ENCODE results near the gene UCHL5. TPM values are rescaled to one million over a fixed set of nuclear protein-coding genes. Genes with fewer than 3 reads are reported as not detected.
"Not testable (repeated sequence)": the region's sequence is repeated elsewhere in the genome, so short reads cannot be mapped to it uniquely, and the experiment has no call there.

UCHL5 gene
- total RNA-seq, 3 donors from 2014 or later = 32.8 to 45.2 (median 38.3) TPM

DNA sequence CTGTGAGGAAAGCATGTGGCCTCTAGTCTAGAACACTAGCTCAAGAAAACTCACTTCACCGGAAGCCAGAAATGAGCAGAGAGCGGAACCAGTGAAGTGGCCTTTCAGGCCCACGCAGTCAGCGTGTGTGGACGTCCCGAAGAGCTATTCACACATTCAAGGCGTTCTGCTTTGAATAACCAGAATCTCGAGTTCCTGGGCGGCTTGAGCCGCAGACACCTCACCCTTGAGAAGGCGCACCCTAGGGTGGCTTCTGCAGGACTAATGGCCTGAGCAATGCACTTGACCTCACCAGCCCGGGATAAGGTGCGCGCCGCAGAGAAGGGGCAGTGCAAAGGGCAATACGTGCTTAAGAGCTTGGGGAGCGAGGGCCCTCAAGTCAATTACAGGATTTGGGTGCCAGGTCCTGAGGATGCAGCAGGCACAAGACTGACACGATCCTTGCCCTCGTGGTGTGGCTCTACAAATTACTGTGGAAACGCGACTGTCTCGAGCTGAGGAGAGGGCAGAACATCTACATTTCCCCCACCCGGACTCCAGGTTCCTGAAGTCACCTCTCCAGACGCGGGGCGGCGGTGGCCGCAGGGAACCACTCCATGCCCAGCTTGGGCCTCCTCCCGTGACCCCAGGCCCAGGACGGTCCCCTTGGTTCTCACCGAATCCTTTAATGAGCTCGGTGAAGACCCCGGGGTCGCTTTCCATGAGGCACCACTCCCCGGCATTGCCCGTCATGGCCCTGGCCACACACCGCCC, 455 bp downstream of the UCHL5 start:
- H3K4me1 ChIP-seq = peaks cover 0 to 20% of the 10 kb centered on the region in 2 donors

GRCh38 chr1:193054169-193054675, 4.9 kb downstream of the UCHL5 start:
- no peak overlapping the region for H3K27ac ChIP-seq
- TF ChIP-seq POLR2A (IDR thresholded peaks at IDR 0.05) = no peak
- TF ChIP-seq POLR2AphosphoS5 (IDR thresholded peaks at IDR 0.05) = no peak
- TF ChIP-seq, protein P1, sequence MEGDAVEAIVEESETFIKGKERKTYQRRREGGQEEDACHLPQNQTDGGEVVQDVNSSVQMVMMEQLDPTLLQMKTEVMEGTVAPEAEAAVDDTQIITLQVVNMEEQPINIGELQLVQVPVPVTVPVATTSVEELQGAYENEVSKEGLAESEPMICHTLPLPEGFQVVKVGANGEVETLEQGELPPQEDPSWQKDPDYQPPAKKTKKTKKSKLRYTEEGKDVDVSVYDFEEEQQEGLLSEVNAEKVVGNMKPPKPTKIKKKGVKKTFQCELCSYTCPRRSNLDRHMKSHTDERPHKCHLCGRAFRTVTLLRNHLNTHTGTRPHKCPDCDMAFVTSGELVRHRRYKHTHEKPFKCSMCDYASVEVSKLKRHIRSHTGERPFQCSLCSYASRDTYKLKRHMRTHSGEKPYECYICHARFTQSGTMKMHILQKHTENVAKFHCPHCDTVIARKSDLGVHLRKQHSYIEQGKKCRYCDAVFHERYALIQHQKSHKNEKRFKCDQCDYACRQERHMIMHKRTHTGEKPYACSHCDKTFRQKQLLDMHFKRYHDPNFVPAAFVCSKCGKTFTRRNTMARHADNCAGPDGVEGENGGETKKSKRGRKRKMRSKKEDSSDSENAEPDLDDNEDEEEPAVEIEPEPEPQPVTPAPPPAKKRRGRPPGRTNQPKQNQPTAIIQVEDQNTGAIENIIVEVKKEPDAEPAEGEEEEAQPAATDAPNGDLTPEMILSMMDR (IDR thresholded peaks at IDR 0.05) = no peak
- H3K27me3 ChIP-seq = no peaks in the 10 kb centered on the region
- intact Hi-C loops (cut with DNase I; ENCODE audit: low total_unique reads) = no loop called here
- peaks cover 0 to 3% of the 10 kb centered on the region in 2 donors for H3K4me1 ChIP-seq
- no peak for DNase-seq (ENCODE audit: low spot score in 2 of 2)
- H3K4me3 ChIP-seq = no peak overlapping the region
- H3K36me3 ChIP-seq = no peaks in the 10 kb centered on the region
- no peaks in the 10 kb centered on the region for H3K9me3 ChIP-seq

More for the DNA sequence above, 455 bp downstream of the UCHL5 start:
- intact Hi-C loops (cut with DNase I; ENCODE audit: low total_unique reads) = no loop called here
- no peaks in the 10 kb centered on the region for H3K27me3 ChIP-seq
- peak overlapping the region; percentile 98 for H3K27ac ChIP-seq
- no peaks in the 10 kb centered on the region for H3K9me3 ChIP-seq
- no peaks in the 10 kb centered on the region for H3K36me3 ChIP-seq
- H3K4me3 ChIP-seq = peak overlapping the region; percentile 87 to 92 (median 91)
- DNase-seq (ENCODE audit: low spot score in 2 of 2) = peak; percentile 19 to 51
- TF ChIP-seq, protein P1 (IDR thresholded peaks at IDR 0.05) = peak in 1 of 3 donors; percentile 7
- TF ChIP-seq POLR2A (IDR thresholded peaks at IDR 0.05) = no peak

GRCh38 chr1:193048913-193049312, 10.2 kb downstream of the UCHL5 start:
- DNase-seq (ENCODE audit: low spot score in 2 of 2); H3K27me3 ChIP-seq; H3K27ac ChIP-seq; H3K4me3 ChIP-seq; H3K4me1 ChIP-seq; intact Hi-C loops (cut with DNase I; ENCODE audit: low total_unique reads); H3K36me3 ChIP-seq; H3K9me3 ChIP-seq: not testable (repeated sequence)

DNA sequence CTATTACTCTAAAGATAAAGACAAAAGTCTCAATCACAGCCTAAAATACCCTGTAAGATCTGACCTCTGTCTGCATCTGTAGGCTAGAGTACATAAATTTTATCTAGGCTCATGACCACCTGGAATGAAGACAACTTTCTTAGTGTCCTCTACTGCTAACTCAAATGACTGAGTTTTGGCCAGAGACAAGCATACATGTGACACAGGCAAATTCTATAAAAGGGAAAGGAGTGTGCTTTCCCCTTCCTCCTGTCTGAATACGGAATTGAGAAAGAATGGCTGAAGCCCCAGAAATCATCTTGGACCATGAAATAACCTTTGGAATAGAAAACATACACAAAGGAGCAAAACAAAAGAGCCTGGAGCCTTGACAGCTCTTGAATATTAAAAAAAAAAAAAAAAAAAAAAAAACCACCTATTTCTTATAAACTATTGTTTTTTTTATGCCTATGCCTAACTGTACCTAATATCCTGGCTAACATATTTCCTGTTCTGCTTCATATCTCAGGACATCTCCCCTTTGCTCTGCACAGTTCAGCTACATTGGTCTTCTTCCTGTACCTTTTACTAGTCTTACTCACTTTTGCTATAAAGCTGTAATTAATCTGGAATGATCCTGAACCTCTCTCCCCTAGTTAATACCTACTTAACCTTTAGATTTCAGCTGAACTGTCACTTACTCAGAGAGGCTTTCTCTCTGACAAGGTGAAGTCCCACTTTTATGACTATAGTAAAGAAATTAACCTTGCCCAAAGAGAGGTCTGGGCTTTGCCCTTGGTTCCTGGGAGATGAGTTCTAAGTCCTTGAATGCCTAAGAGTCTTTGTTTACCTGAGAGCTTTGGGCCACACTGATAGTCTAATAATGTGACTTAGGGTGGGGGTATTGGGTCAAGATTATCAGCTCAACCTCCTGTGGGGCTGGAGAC, 16.1 kb downstream of the UCHL5 start:
- Histone ChIP-seq H3K27ac (no peak overlapping the region), H3K27me3 (no peaks in the 10 kb centered on the region), H3K4me1 (no peaks in the 10 kb centered on the region), H3K4me3 (no peak overlapping the region), H3K36me3 (no peaks in the 10 kb centered on the region), H3K9me3 (no peaks in the 10 kb centered on the region)
- no peak for DNase-seq (ENCODE audit: low spot score in 2 of 2)
- intact Hi-C loops (cut with DNase I; ENCODE audit: low total_unique reads) = no loop called here
- TF ChIP-seq, protein P1 (IDR thresholded peaks at IDR 0.05) = no peak
- no peak for TF ChIP-seq POLR2A (IDR thresholded peaks at IDR 0.05)
- TF ChIP-seq POLR2AphosphoS5 (IDR thresholded peaks at IDR 0.05) = no peak

DNA sequence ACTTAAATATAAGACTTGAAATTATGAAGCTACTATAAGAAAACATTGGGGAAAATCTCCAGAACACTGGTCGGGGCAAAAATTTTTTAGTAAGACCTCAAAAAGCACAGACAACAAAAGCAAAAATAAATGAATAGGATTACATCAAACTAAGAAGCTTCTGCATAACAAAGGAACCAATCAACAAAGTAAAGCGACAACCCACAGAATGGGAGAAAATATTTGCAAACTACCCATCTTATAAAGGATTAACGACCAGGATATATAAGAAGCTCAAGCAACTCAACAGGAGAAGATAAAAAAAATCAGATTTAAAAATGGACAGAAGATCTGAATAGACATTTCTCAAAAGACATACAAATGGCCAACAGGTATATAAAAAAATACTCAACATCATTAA, 19.1 kb downstream of the UCHL5 start:
- intact Hi-C loops (cut with DNase I; ENCODE audit: low total_unique reads) = no loop called here
- no peaks in the 10 kb centered on the region for H3K4me1 ChIP-seq
- TF ChIP-seq POLR2AphosphoS5 (IDR thresholded peaks at IDR 0.05) (no peak), POLR2A (IDR thresholded peaks at IDR 0.05) (no peak)
- TF ChIP-seq, protein P1 (IDR thresholded peaks at IDR 0.05) = no peak
- H3K36me3 ChIP-seq = no peaks in the 10 kb centered on the region
- H3K27me3 ChIP-seq = no peaks in the 10 kb centered on the region
- H3K9me3 ChIP-seq = no peaks in the 10 kb centered on the region
- H3K27ac ChIP-seq = no peak overlapping the region
- no peak overlapping the region for H3K4me3 ChIP-seq
- no peak for DNase-seq (ENCODE audit: low spot score in 2 of 2)
